ENCODE measurements around the gene CUL7. TPM values are rescaled to one million over a fixed set of nuclear protein-coding genes. Genes with fewer than 3 reads are reported as not detected.
"Not testable (repeated sequence)": the region's sequence is repeated elsewhere in the genome, so short reads cannot be mapped to it uniquely, and the experiment has no call there.

The CUL7 gene
- total RNA-seq, 1 donor from 2014 or later: 7.0 TPM

DNA sequence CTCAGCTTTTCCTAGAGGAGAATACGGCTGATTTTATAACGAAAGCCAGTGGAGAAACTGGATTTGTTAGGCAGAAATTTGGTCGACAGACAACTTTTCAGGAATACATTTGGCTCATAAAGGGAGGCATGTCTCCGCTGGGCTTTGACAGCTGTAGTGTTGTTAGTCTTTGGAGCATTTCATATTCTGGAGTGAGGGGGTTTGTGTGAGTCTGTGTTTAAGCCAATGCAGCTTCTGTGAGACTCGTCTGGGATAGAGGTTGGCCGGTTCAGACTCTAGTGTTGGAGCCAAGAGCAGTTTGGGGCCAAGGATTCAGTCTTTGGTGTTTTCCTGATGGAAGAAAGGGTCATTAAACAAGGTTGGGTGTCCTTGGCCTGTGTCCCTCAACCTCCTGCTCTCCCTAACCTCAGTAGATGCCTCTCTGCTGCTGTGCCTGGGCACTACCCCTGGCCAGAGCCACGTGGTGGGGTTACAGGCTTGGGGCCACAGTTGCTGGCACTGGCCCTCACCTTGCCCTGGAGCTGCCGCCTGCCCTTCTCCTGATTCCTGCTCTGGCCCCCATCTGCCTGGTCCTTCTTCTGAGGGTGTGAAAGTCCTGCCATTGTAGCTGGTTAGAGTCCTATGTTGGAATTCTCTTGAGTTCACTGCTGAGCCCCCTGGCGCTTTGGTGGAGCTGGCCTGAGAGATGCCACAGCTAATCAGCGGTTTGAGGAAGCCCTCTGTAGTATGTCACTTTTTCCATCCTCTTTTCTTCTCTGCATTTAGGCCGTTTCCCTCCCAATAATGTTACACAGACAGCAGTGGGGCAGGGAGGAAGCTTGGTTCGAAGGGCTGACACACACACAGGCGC is 29.4 kb upstream of the CUL7 start:
- H3K4me3 ChIP-seq: no peak overlapping the region
- H3K36me3 ChIP-seq: no peaks in the 10 kb centered on the region
- peaks cover 4% of the 10 kb centered on the region for H3K27me3 ChIP-seq (ENCODE audit: low read depth)
- H3K27ac ChIP-seq (replicated peaks): no peak overlapping the region
- TF ChIP-seq, protein P1, sequence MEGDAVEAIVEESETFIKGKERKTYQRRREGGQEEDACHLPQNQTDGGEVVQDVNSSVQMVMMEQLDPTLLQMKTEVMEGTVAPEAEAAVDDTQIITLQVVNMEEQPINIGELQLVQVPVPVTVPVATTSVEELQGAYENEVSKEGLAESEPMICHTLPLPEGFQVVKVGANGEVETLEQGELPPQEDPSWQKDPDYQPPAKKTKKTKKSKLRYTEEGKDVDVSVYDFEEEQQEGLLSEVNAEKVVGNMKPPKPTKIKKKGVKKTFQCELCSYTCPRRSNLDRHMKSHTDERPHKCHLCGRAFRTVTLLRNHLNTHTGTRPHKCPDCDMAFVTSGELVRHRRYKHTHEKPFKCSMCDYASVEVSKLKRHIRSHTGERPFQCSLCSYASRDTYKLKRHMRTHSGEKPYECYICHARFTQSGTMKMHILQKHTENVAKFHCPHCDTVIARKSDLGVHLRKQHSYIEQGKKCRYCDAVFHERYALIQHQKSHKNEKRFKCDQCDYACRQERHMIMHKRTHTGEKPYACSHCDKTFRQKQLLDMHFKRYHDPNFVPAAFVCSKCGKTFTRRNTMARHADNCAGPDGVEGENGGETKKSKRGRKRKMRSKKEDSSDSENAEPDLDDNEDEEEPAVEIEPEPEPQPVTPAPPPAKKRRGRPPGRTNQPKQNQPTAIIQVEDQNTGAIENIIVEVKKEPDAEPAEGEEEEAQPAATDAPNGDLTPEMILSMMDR (IDR thresholded peaks at IDR 0.05; ENCODE audit: borderline replicate concordance): no peak
- intact Hi-C loops (cut with micrococcal nuclease): no loop called here
- no peaks in the 10 kb centered on the region for H3K4me1 ChIP-seq
- DNase-seq: no peak
- no peaks in the 10 kb centered on the region for H3K9me3 ChIP-seq (replicated peaks)

DNA sequence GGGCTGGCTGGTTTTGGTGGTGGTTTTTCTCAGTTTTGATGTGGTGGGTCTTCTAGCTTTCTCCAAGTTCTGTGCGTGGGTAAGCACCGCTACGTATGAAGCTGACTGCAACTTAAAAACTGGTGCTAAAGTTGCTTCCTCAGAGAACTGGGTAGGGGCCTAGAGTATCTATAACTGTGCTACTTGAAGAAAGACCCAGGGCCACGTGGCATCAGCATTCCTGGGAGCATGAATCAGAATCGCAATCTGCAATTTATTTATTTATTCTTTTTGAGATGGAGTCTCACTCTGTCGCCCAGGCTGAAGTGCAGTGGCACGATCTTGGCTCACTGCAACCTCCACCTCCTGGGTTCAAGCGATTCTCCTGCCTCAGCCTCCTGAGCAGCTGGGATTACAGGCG is 28.3 kb upstream of the CUL7 start:
- H3K27ac ChIP-seq (replicated peaks); intact Hi-C loops (cut with micrococcal nuclease); H3K9me3 ChIP-seq (replicated peaks); DNase-seq; H3K4me3 ChIP-seq; H3K4me1 ChIP-seq; H3K36me3 ChIP-seq: not testable (repeated sequence)
- H3K27me3 ChIP-seq (ENCODE audit: low read depth): peaks cover 15% of the 10 kb centered on the region

DNA sequence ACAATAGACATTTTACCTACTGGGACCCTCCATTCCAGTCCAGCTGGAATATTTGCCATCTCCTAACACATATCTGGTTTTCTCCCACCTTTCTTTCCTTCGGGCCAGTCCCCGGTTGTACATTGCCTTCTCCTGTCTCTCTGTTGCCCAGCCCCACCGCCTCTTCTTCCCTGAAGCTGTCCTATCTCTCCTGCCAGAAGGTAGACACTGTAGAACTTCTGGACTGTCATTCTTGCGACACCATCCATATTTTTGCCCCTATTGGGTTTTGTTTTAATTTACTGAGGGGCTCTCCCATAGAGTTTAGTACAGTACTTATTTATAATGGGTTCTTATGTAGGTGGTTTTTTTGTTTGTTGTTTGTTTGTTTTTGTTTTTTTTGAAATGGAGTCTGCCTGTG is 27.4 kb upstream of the CUL7 start:
- Histone ChIP-seq H3K9me3 (replicated peaks) (no peaks in the 10 kb centered on the region), H3K4me1 (peaks cover 10% of the 10 kb centered on the region), H3K36me3 (no peaks in the 10 kb centered on the region), H3K27me3 (ENCODE audit: low read depth) (peaks cover 24% of the 10 kb centered on the region), H3K27ac (replicated peaks) (no peak overlapping the region), H3K4me3 (no peak overlapping the region)
- TF ChIP-seq, protein P1 (IDR thresholded peaks at IDR 0.05; ENCODE audit: borderline replicate concordance): no peak
- DNase-seq: no peak
- intact Hi-C loops (cut with micrococcal nuclease): no loop called here

DNA sequence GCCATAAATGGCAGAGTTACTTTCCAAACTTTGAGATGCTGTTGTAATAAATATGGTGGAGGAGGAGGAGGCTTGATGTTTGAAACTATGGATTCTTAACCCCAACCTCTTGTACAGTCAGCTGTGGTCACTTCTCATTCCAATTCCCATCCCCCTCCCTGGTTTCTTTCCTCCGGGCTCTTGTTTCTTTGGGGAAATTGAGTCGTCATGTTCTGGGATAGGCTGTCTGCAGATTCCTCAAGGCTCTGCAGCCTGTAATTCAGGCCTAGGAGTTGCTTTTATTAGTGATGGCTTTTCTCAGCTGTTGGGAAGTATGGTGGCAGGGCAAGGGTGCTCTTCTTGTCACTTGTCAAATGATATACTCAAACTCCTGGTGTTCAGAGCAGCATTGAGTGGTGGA is 25.0 kb upstream of the CUL7 start:
- no peak for DNase-seq

DNA sequence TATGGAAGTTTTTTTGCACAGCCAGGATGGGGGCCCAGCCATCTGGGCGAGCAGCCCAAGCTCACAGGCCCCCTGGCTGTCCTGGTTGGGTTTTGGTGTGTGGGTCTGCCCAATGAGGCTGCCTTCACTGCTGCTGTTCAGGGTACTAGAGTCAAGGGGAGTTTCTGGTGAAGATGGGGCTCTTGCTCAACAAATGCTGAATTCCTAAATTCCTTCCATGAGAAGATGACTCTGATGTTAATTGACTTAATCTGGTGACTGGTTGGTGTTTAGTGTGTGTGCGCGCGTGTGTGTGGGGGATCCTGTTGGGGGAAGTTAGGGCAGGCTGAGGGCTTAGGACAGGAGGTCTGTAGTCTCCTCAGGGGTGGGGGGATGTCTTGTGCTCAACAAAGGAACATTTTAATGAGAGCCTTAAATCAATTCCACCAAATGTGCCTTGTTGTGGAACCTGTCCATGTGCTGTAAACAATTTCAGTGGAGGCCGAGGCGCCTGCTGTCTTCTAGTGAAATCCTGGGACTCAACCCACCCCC is 24.4 kb upstream of the CUL7 start:
- peaks cover 15% of the 10 kb centered on the region for H3K4me1 ChIP-seq
- TF ChIP-seq, protein P1 (IDR thresholded peaks at IDR 0.05; ENCODE audit: borderline replicate concordance): no peak
- no peak overlapping the region for H3K27ac ChIP-seq (replicated peaks)
- H3K9me3 ChIP-seq (replicated peaks): no peaks in the 10 kb centered on the region
- intact Hi-C loops (cut with micrococcal nuclease): no loop called here
- H3K36me3 ChIP-seq: peaks cover 20% of the 10 kb centered on the region
- no peak for DNase-seq
- peaks cover 29% of the 10 kb centered on the region for H3K27me3 ChIP-seq (ENCODE audit: low read depth)
- H3K4me3 ChIP-seq: no peak overlapping the region

More for the DNA sequence above, 25.0 kb upstream of the CUL7 start:
- no peak overlapping the region for H3K27ac ChIP-seq (replicated peaks)
- TF ChIP-seq, protein P1 (IDR thresholded peaks at IDR 0.05; ENCODE audit: borderline replicate concordance): no peak
- no peak overlapping the region for H3K4me3 ChIP-seq
- intact Hi-C loops (cut with micrococcal nuclease): no loop called here
- peaks cover 14% of the 10 kb centered on the region for H3K36me3 ChIP-seq
- H3K4me1 ChIP-seq: peaks cover 15% of the 10 kb centered on the region
- no peaks in the 10 kb centered on the region for H3K9me3 ChIP-seq (replicated peaks)
- H3K27me3 ChIP-seq (ENCODE audit: low read depth): peaks cover 29% of the 10 kb centered on the region

DNA sequence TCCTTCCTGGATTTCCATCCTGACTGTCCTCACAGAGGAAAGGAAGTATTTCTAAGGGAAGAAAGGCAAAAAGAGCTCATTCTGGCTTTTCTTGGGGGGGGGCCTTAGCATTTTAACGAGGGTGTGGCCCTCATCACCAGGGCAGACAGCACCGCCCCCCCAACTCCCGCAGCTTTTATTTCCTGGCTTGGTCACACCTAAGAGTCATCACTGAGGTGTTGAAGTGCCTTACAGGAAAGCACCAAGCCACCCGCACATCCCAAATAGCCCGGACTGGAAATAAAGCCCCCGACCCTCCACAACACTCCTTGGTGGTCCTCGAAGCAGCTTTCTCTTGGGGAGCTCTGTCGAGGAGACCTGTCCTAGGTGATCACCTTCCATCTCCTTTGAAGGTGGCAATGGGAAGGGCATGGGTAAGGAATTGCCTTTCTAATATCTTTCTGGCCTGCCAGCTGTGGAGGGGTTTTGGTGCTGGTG is 23.7 kb upstream of the CUL7 start:
- Histone ChIP-seq H3K4me1 (peaks cover 15% of the 10 kb centered on the region), H3K4me3 (peak overlapping the region; percentile 69), H3K9me3 (replicated peaks) (no peaks in the 10 kb centered on the region), H3K27ac (replicated peaks) (no peak overlapping the region), H3K27me3 (ENCODE audit: low read depth) (peaks cover 29% of the 10 kb centered on the region), H3K36me3 (peaks cover 27% of the 10 kb centered on the region)
- DNase-seq: no peak
- TF ChIP-seq, protein P1 (IDR thresholded peaks at IDR 0.05; ENCODE audit: borderline replicate concordance): no peak
- intact Hi-C loops (cut with micrococcal nuclease): no loop called here
